Ectodermal cell (in vitro differentiated cells): ENCODE measurements around the gene ARF4.

Source experiments
- H3K27ac ChIP-seq: 2 replicates; pipeline ENCODE4 v1.7.0; 2013; ENCODE audit warnings: mild to moderate bottlenecking, low read depth, low read length; ENCODE audit not compliant: insufficient read depth, poor library complexity, severe bottlenecking
- H3K27me3 ChIP-seq: 2 replicates; pipeline ENCODE4 v1.7.0; 2013; ENCODE audit warnings: mild to moderate bottlenecking, low read length; ENCODE audit not compliant: insufficient read depth, control insufficient read depth, poor library complexity, severe bottlenecking
- H3K36me3 ChIP-seq: one replicate; pipeline ENCODE4 v1.7.0; 2013; ENCODE audit warnings: low read length; ENCODE audit not compliant: control insufficient read depth, insufficient read depth
- H3K4me1 ChIP-seq: one replicate; pipeline ENCODE4 v1.7.0; 2013; ENCODE audit warnings: low read length; ENCODE audit not compliant: control insufficient read depth, insufficient read depth
- H3K4me3 ChIP-seq: 2 replicates; pipeline ENCODE4 v1.7.0; 2013; ENCODE audit warnings: low read depth, low read length, control low read depth; ENCODE audit not compliant: insufficient read depth
- H3K9me3 ChIP-seq: 2 replicates; pipeline ENCODE4 v1.7.0; 2013; ENCODE audit warnings: mild to moderate bottlenecking, low read length, moderate library complexity; ENCODE audit not compliant: control insufficient read depth
- WGBS, 2 experiments: methylation state at CpG; one replicate each; pipeline ENCODE4 v1.1.7; 2013; ENCODE audit warnings: missing lambda C conversion rate in 2 of 2; 5-methylcytosine and 5-hydroxymethylcytosine counted together

ARF4 gene

GRCh38 chr3:57583544-57583943 lies 13.6 kb downstream of the ARF4 start:
- no peak overlapping the region for H3K27ac ChIP-seq
- H3K9me3 ChIP-seq = no peaks in the 10 kb centered on the region
- 96 to 100% methylated on average over 1 to 2 of the region's 2 CpGs for WGBS, 2 experiments
- no peak overlapping the region for H3K4me3 ChIP-seq
- H3K4me1 ChIP-seq = no peaks in the 10 kb centered on the region
- H3K27me3 ChIP-seq = no peaks in the 10 kb centered on the region
- peaks cover 11% of the 10 kb centered on the region for H3K36me3 ChIP-seq

GRCh38 chr3:57582474-57583168 lies 14.5 kb downstream of the ARF4 start:
- 96% methylated on average over 7 of the region's 7 CpGs for WGBS, 2 experiments
- no peaks in the 10 kb centered on the region for H3K9me3 ChIP-seq
- no peak overlapping the region for H3K4me3 ChIP-seq
- H3K27ac ChIP-seq = no peak overlapping the region
- H3K27me3 ChIP-seq = no peaks in the 10 kb centered on the region
- peaks cover 16% of the 10 kb centered on the region for H3K36me3 ChIP-seq
- H3K4me1 ChIP-seq = no peaks in the 10 kb centered on the region

- Histone ChIP-seq H3K27me3 (no peaks in the 10 kb centered on the region), H3K4me1 (no peaks in the 10 kb centered on the region), H3K27ac (no peak overlapping the region), H3K36me3 (peaks cover 20% of the 10 kb centered on the region), H3K9me3 (no peaks in the 10 kb centered on the region), H3K4me3 (no peak overlapping the region)
- WGBS, 2 experiments = 93 to 96% methylated on average over 9 of the region's 9 CpGs
These were observed 19.3 kb downstream of the ARF4 start for GRCh38 chr3:57577801-57578200.

GRCh38 chr3:57575966-57576626 lies 21.0 kb downstream of the ARF4 start:
- WGBS, 2 experiments = 96 to 99% methylated on average over 2 of the region's 3 CpGs

GRCh38 chr3:57572096-57572495 lies 25.0 kb downstream of the ARF4 start:
- Histone ChIP-seq H3K27me3 (no peaks in the 10 kb centered on the region), H3K27ac (no peak overlapping the region), H3K36me3 (peaks cover 14% of the 10 kb centered on the region), H3K4me3 (no peak overlapping the region), H3K4me1 (no peaks in the 10 kb centered on the region), H3K9me3 (no peaks in the 10 kb centered on the region)
- WGBS, 2 experiments = 93 to 96% methylated on average over 3 of the region's 3 CpGs

More at GRCh38 chr3:57575966-57576626, 21.0 kb downstream of the ARF4 start:
- no peaks in the 10 kb centered on the region for H3K27me3 ChIP-seq
- no peak overlapping the region for H3K27ac ChIP-seq
- peaks cover 16% of the 10 kb centered on the region for H3K36me3 ChIP-seq
- H3K9me3 ChIP-seq = no peaks in the 10 kb centered on the region
- no peaks in the 10 kb centered on the region for H3K4me1 ChIP-seq
- no peak overlapping the region for H3K4me3 ChIP-seq

GRCh38 chr3:57570878-57571277 lies 26.3 kb downstream of the ARF4 start:
- H3K4me3 ChIP-seq = no peak overlapping the region
- peaks cover 8% of the 10 kb centered on the region for H3K36me3 ChIP-seq
- no peaks in the 10 kb centered on the region for H3K9me3 ChIP-seq
- H3K4me1 ChIP-seq = no peaks in the 10 kb centered on the region
- no peak overlapping the region for H3K27ac ChIP-seq
- no peaks in the 10 kb centered on the region for H3K27me3 ChIP-seq
- 86 to 96% methylated on average over 1 to 2 of the region's 2 CpGs for WGBS, 2 experiments

- Histone ChIP-seq H3K27me3 (no peaks in the 10 kb centered on the region), H3K4me1 (no peaks in the 10 kb centered on the region), H3K27ac (no peak overlapping the region), H3K36me3 (peaks cover 7% of the 10 kb centered on the region), H3K9me3 (no peaks in the 10 kb centered on the region), H3K4me3 (no peak overlapping the region)
- WGBS, 2 experiments = 83 to 98% methylated on average over 5 to 6 of the region's 6 CpGs
These were observed 27.2 kb downstream of the ARF4 start for GRCh38 chr3:57569859-57570450.

- Histone ChIP-seq H3K4me3 (no peak overlapping the region), H3K36me3 (peaks cover 4% of the 10 kb centered on the region), H3K4me1 (peaks cover 12% of the 10 kb centered on the region), H3K27ac (no peak overlapping the region), H3K27me3 (no peaks in the 10 kb centered on the region), H3K9me3 (no peaks in the 10 kb centered on the region)
- WGBS, 2 experiments = 100% methylated on average over 1 of the region's 1 CpG
These were observed 37.6 kb downstream of the ARF4 start for GRCh38 chr3:57559526-57559925.

GRCh38 chr3:57557085-57557537 lies 40.0 kb downstream of the ARF4 start:
- peak overlapping the region; percentile 88 for H3K4me3 ChIP-seq
- WGBS, 2 experiments = 8 to 11% methylated on average over 29 of the region's 29 CpGs
- H3K27ac ChIP-seq = no peak overlapping the region

GRCh38 chr3:57556459-57557084 lies 40.6 kb downstream of the ARF4 start:
- peaks cover 12% of the 10 kb centered on the region for H3K4me1 ChIP-seq
- WGBS, 2 experiments = 4 to 6% methylated on average over 54 of the region's 54 CpGs
- no peaks in the 10 kb centered on the region for H3K36me3 ChIP-seq
- peak overlapping the region; percentile 88 for H3K4me3 ChIP-seq
- no peak overlapping the region for H3K27ac ChIP-seq
- H3K9me3 ChIP-seq = no peaks in the 10 kb centered on the region
- H3K27me3 ChIP-seq = no peaks in the 10 kb centered on the region

More at GRCh38 chr3:57557085-57557537, 40.0 kb downstream of the ARF4 start:
- H3K36me3 ChIP-seq = peaks cover under 1% of the 10 kb centered on the region
- no peaks in the 10 kb centered on the region for H3K27me3 ChIP-seq
- H3K9me3 ChIP-seq = no peaks in the 10 kb centered on the region
- peaks cover 12% of the 10 kb centered on the region for H3K4me1 ChIP-seq
